T47D (cell line): ENCODE results near the gene DLAT.
A peak's percentile ranks its signal among the peaks of the same experiment; 100 is the strongest.
"Not testable (repeated sequence)": the region's sequence is repeated elsewhere in the genome, so short reads cannot be mapped to it uniquely, and the experiment has no call there.

Experiments used
- DNase-seq, 2 experiments: peaks; one replicate each; pipeline versions ENCODE4 v3.0.0 to v3.0.0-alpha.2; 2011 to 2012; ENCODE audit warnings: low read depth in 1 of 2, low spot score in 1 of 2
- JUND ChIP-seq: IDR thresholded peaks from 2 replicates; pipeline ENCODE4 v1.6.1; 2012; ENCODE audit warnings: low read depth
- in situ Hi-C: cut with HindIII; loops from 2 replicates; pipeline ENCODE4 v1.10.0; 2016; ENCODE audit warnings: low sequenced_read_pairs, low pct_unique_long_range_greater_than_20kb

Gene DLAT

GRCh38 chr11:112013497-112014164 is 11.6 kb upstream of the DLAT start:
- in situ Hi-C loops = no loop called here
- TF ChIP-seq JUND = no peak
- no peak for DNase-seq

DNA sequence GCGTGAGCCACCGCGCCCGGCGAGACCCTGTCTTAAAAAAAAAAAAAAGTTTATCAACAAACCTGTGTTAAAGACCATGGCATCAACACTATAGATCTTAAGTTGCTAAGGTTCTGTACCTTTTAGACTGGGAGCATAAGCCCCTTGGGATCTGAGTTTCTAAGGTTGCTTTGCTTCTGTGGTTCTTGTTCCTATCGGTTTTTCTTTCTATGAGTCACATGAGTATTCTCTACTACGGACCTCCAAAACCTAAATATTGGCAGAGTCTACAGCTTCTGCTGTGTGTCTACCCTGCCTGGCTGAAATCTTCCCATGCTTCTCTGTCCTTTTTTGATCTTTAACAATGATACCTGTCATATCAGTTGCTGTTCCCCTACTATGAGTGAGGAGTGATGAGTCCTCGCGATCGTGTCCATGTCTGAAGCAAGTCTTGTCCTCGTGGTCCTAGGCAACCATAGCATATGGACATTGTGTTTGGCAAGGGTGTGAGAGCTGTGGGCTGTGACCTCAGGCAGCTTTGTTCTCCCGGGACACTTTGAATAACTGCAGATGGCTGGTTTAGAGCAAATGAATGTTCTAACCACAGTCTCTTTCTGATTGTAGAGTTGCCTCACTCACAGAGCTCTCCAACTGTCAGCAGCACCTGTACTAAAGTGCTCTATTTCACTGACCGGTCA is 9.0 kb upstream of the DLAT start:
- no peak for DNase-seq
- TF ChIP-seq JUND = no peak
- in situ Hi-C loops = no loop called here

GRCh38 chr11:112016765-112017376 is 8.3 kb upstream of the DLAT start:
- DNase-seq = no peak
- in situ Hi-C loops = no loop called here
- TF ChIP-seq JUND = no peak

- in situ Hi-C loops = no loop called here
- no peak for DNase-seq
- no peak for TF ChIP-seq JUND
Measured at GRCh38 chr11:112017538-112017937, 7.7 kb upstream of the DLAT start.

- TF ChIP-seq JUND = no peak
- in situ Hi-C loops = no loop called here
- DNase-seq = no peak
Measured at GRCh38 chr11:112019066-112019465, 6.1 kb upstream of the DLAT start.

GRCh38 chr11:112023104-112023503 is 2.1 kb upstream of the DLAT start:
- no peak for TF ChIP-seq JUND
- in situ Hi-C loops = no loop called here
- peak in 1 of 2 experiments; percentile 13 for DNase-seq

DNA sequence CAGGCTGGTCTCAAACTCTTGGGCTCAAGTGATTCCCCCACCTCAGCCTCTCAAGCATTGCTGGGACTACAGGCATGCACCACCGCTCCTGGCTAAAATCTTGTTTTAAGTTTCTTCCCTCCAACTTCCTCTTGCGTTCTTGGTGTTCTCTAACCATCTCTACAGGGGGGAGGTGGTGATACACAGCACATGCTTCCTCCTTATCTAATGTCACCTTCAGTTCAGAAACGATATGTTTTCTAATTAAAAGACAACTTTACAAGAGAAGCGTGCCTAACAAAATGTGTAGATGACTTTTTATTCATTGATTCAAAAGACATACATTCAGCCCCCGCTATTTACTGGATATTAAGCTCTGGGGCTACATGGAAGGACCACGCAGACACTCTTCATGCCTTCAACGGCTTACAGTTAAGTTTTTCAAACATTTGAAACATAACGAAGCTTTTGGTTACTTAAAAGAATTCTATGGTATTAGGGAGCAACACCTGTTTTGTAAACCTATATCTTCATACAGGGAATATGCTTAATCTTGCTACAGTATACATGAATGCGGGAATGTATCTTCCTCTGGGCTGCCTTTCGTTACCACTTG is 933 bp upstream of the DLAT start:
- TF ChIP-seq JUND = no peak
- in situ Hi-C loops = no loop called here
- DNase-seq = peak in 1 of 2 experiments; percentile 4

GRCh38 chr11:112025707-112026106 is 499 bp downstream of the DLAT start:
- no peak for TF ChIP-seq JUND
- in situ Hi-C loops = no loop called here
- peak; percentile 20 to 35 for DNase-seq

DNA sequence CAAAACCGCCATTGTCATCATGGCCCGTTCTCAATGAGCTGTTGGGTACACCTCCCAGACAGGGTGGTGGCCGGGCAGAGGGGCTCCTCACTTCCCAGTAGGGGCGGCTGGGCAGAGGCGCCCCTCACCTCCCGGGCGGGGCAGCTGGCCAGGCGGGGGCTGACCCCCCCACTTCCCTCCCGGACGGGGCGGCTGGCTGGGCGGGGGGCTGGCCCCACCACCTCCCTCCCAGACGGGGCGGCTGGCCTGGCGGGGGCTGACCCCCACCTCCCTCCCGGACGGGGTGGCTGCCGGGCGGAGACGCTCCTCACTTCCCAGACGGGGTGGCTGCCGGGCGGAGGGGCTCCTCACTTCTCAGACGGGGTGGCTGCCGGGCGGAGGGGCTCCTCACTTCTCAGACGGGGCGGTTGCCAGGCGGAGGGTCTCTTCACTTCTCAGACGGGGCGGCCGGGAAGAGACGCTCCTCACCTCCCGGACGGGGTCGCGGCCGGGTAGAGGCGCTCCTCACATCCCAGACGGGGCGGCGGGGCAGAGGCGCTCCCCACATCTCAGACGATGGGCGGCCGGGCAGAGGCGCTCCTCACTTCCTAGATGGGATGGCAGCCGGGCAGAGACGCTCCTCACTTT is 1.7 kb downstream of the DLAT start:
- DNase-seq, in situ Hi-C loops: not testable (repeated sequence)

GRCh38 chr11:112029460-112029859 is 4.3 kb downstream of the DLAT start:
- DNase-seq = no peak
- no peak for TF ChIP-seq JUND
- in situ Hi-C loops = no loop called here

GRCh38 chr11:112033902-112034301 is 8.7 kb downstream of the DLAT start:
- no peak for DNase-seq
- in situ Hi-C loops = no loop called here
- no peak for TF ChIP-seq JUND

DNA sequence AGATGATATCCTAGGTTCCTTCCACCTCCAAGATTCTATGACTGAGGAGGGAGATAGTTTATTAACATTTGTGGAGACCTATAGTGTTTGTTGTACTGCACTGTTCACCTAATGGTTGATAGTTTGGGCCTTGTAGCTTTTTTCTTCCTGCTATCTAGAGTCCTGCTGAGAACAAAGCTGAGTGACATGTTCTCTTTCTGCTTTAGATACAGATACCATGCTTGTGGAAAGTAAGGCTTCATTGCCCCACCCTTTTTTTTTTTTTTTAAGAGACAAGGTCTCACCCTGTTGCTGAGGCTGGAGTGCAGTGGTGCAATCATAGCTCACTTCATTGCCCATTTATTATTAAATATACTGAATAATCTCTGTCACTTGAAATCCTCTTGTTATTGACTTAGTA is 12.3 kb downstream of the DLAT start:
- no peak for DNase-seq
- no peak for TF ChIP-seq JUND
- in situ Hi-C loops = no loop called here
